DMS53 treated with DMSO at 0.1 percent for 48 hours (cell line): ENCODE data around the gene BCO2.

Experiments used
- DNase-seq: peaks from one replicate; lab custom pipeline; 2025; ENCODE audit not compliant: unreplicated experiment; lab: John Stamatoyannopoulos, UW

The BCO2 gene

GRCh38 chr11:112247201-112247600 is 71.9 kb downstream of the BCO2 start:
- DNase-seq = peak; percentile 42

GRCh38 chr11:112248201-112248600 is 72.9 kb downstream of the BCO2 start:
- no peak for DNase-seq

GRCh38 chr11:112249871-112250610 is 74.7 kb downstream of the BCO2 start:
- DNase-seq = no peak

- no peak for DNase-seq
Measured at GRCh38 chr11:112253605-112254242, 78.4 kb downstream of the BCO2 start.

GRCh38 chr11:112255067-112255720 is 79.9 kb downstream of the BCO2 start:
- no peak for DNase-seq

- DNase-seq = no peak
Measured at GRCh38 chr11:112260490-112260889, 85.2 kb downstream of the BCO2 start, which contains the start of gene PLET1. TSS of gene PLET1 (minus strand) at chr11:112260860. CDS start at chr11:112260589, 271 bp downstream.

- DNase-seq = no peak
Measured at GRCh38 chr11:112265659-112266409, 90.5 kb downstream of the BCO2 start.

- no peak for DNase-seq
Measured at GRCh38 chr11:112266410-112266778, 91.1 kb downstream of the BCO2 start.

GRCh38 chr11:112267188-112267591 is 91.9 kb downstream of the BCO2 start:
- no peak for DNase-seq

- DNase-seq = no peak
Measured at GRCh38 chr11:112268406-112268805, 93.1 kb downstream of the BCO2 start.
